ENCODE data around the gene MCEMP1. TPM values are rescaled to one million over a fixed set of nuclear protein-coding genes. Genes with fewer than 3 reads are reported as not detected.
"Not testable (repeated sequence)": the region's sequence is repeated elsewhere in the genome, so short reads cannot be mapped to it uniquely, and the experiment has no call there.

The MCEMP1 gene
- total RNA-seq, 2 experiments from 2014 or later = not detected

DNA sequence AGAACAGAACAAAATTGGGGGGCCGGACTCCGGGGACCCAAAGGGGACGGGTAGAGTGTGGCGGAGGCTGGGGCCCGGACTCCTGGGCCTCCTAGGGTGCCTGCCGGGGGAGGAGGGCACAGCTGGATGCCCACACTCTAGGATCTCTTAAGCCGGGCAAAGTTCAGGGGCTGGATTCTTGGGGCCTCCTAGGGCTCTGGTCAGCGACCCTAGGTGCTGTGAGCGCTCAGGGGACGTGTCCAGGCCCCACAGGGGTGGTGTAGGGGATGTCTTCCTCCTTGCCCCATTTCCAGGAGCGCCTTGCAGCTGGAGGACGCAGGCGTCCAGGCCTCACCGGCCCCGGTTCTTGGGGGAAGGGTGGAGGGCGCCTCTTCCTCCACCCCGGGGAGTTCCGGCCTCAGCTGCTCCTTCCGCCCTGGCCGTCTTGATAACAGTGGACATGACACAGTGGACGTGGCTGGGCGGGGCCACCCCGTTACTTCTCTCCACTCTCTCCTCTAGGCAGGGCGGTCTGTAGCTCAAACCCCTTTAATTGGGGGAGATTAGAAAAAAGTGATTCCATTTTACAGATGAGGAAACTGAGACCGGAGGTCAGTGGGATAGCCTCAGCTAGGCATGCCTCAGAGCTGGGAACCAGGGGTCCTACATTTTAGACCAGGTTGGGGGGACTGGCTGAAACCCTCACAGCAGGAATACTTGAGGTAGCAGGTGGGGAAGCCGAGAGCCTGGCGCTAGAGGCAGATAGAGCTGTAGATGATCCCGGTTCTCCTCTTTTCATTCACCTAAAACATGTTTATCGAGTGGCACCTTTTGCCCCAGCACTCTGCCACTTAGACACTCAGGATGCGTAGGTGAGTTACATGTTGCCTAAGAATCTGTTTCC is 39.3 kb upstream of the MCEMP1 start:
- peak; percentile 33 for DNase-seq
- H3K4me1 Mint-ChIP-seq = peaks cover 37% of the 10 kb centered on the region

DNA sequence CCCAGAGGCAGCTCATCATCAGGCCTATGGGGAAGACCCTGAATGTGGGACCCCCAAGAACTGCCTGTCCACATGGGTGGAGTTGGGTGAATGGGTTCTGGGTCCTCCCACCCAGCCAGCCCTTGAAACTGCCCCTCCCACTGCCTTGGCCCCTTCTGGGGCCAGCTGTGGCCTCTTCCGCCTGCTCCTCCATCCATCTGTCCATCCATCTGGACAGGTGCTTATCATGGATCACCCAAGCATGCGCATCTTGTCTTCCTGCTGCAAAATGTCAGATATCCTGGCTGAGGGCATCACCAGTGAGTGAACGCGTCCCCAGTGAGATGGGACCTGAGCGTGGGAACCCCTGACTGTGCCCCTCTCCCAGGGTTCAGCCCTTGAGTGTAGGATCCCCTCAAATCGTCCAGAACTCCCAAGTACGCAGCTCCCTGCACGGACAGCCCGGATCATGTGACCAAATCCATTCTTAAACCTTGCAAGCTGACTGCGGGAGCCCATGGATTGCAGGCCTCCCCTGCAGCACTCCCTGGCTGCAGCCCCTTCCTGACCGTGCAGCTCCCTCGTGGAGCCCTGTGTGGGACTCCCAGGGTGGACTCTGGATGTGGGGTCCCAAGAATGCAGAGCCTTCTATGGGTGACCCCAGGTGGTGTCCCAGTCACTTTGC is 38.0 kb upstream of the MCEMP1 start:
- peaks cover 37% of the 10 kb centered on the region for H3K4me1 Mint-ChIP-seq
- peaks cover 35% of the 10 kb centered on the region for H3K36me3 Mint-ChIP-seq (ENCODE audit: low read depth)
- no peak overlapping the region for H3K27ac Mint-ChIP-seq
- POLR2A ChIA-PET = interaction anchor here (2.7 kb wide), 1 partner anchor 11 kb away, joined by 35 read pairs; the partner anchor contains the start of genes PET100 and XAB2
- H3K9me3 Mint-ChIP-seq = peaks cover 6% of the 10 kb centered on the region
- no peak for DNase-seq
- H3K4me3 Mint-ChIP-seq = peak overlapping the region; percentile 44
- CTCF ChIA-PET = interaction anchor here (1.8 kb wide), 1 partner anchor 71 kb away, joined by 12 read pairs; no protein-coding TSS in a partner anchor
- H3K27me3 Mint-ChIP-seq = no peaks in the 10 kb centered on the region

More for the DNA sequence above, 39.3 kb upstream of the MCEMP1 start:
- H3K36me3 Mint-ChIP-seq (ENCODE audit: low read depth) = peaks cover 29% of the 10 kb centered on the region
- CTCF ChIA-PET = interaction anchor here (1.3 to 2.4 kb wide), 3 partner anchors 43 to 161 kb away, joined by 3 to 15 read pairs (median 12); partner anchors contain the start of gene TRAPPC5
- peak overlapping the region; percentile 79 for H3K4me3 Mint-ChIP-seq
- POLR2A ChIA-PET = interaction anchor here (0.6 to 2.7 kb wide), 11 partner anchors 9 to 538 kb away, joined by 3 to 35 read pairs (median 4); partner anchors contain the start of genes PET100, TRAPPC5 and XAB2
- H3K27me3 Mint-ChIP-seq = no peaks in the 10 kb centered on the region
- H3K27ac Mint-ChIP-seq = peak overlapping the region; percentile 84
- H3K9me3 Mint-ChIP-seq = peaks cover 6% of the 10 kb centered on the region

DNA sequence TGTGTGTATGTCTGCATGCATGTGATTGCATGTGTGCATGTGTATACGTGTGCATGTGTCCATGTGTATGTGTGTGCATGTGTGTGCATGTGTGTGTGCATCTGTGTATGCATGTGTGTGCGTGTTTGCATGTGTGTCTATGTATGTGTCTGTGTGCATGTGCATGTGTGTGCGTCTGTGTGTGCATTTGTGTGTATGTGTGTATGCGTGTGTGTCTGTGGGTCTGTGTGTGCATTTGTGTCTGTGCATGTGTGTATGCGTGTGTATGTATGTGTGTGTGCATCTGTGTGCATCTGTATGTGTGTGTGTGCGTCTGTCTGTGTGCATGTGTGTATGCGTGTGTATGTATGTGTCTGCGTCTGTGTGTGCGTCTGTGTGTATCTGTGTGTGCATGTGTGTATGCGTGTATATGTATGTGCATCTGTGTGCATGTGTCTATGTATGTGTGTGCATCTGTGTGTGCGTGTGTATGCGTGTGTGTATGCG is 37.0 kb upstream of the MCEMP1 start:
- no peak for DNase-seq
- POLR2A ChIA-PET = no interaction called here
- Mint-ChIP-seq H3K36me3 (ENCODE audit: low read depth) (peaks cover 42% of the 10 kb centered on the region), H3K4me1 (peaks cover 37% of the 10 kb centered on the region), H3K27me3 (no peaks in the 10 kb centered on the region), H3K27ac (no peak overlapping the region), H3K9me3 (peaks cover 6% of the 10 kb centered on the region), H3K4me3 (peak overlapping the region; percentile 24)
- CTCF ChIA-PET = no interaction called here

DNA sequence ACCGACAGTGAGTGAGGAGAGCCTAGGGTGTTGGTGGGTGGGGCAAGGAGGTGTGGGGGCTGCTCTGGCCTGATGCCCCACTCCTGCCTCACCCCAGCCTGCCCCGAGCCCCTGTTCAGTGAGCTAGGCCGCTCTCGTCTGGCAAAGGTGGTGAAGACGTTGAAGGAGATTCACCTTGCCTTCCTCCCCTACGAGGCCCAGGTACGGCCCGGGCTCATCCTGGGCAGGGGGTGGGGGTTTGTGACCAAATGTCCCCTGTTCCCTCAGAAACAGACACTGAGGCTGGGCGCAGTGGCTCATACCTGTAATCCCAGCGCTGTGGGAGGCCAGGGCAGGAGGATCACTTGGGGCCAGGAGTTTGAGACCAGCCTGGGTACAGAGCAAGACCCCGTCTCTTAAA is 36.1 kb upstream of the MCEMP1 start:
- no peak for DNase-seq
- peaks cover 6% of the 10 kb centered on the region for H3K9me3 Mint-ChIP-seq
- H3K4me1 Mint-ChIP-seq = peaks cover 37% of the 10 kb centered on the region
- no peak overlapping the region for H3K27ac Mint-ChIP-seq
- ChIA-PET POLR2A (interaction anchor here (2.7 kb wide), 1 partner anchor 11 kb away, joined by 11 read pairs; the partner anchor contains the start of genes PET100 and XAB2), CTCF (no interaction called here)
- H3K36me3 Mint-ChIP-seq (ENCODE audit: low read depth) = peaks cover 44% of the 10 kb centered on the region
- H3K27me3 Mint-ChIP-seq = no peaks in the 10 kb centered on the region
- no peak overlapping the region for H3K4me3 Mint-ChIP-seq

DNA sequence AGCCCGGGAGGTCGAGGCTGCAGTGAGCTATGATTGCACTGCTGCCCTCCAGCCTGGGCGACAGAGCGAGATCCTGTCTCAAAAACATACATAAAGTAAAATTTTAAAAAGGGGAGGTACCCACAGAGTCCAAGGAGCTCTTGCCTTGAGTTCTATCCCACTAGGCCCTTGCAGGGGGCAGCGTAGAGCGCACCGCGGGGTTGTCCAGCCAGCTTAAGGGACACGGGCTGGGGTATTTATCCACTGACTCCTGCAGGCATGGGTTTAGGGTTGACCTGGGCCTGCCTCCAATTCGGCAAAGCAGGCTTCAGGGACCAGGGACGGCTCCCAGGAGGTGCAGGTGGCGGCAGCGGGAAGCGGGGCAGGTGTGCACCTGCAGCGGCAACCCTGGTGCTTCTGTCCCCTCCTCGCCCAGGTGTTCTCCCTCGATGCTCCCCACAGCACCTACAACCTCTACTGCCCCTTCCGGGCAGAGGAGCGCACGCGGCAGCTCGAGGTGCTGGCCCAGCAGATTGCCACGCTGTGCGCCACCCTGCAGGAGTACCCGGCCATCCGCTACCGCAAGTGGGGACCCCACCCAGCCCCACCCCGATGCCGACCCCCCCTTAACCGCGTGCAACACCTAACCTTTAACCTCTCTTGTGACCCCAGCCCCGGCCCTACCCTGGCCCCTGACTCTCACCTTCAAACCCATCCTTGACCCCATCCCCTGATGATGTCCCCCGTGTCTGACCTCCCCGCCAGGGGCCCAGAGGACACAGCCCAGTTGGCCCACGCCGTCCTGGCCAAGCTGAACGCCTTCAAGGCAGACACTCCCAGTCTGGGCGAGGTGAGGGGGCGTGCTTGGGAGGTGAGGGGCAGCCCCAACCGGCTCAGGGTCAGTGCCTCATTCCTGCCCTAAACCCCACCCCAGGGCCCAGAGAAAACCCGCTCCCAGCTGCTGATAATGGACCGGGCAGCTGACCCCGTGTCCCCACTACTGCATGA is 35.3 kb upstream of the MCEMP1 start:
- no peaks in the 10 kb centered on the region for H3K27me3 Mint-ChIP-seq

DNA sequence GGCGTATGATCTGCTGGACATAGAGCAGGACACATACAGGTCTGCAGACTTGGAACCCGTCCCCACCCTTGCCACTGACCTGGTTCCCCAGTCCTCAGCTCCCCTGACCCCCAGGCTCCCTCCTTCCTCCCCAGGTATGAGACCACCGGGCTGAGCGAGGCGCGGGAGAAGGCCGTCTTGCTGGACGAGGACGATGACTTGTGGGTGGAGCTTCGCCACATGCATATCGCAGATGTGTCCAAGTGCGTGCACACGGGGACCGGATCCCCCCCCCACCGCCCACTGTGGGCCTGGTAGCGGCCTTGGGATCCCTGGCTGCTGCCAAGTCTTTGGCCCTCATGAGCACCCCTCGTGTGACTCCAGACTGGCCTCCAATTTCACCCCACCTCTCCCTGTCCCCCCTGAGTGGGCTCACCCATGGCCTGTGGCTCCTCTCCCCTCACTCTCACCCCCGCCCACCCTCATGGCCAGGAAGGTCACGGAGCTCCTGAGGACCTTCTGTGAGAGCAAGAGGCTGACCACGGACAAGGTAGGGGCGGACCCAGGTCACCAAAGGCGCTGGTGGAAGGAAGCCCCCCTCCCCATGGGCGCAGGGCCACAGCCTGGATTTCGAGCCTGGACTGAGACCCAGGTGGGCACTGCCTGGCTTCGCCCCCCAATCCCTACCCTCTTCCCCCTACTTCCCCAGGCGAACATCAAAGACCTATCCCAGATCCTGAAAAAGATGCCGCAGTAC is 34.4 kb upstream of the MCEMP1 start:
- ChIA-PET POLR2A (interaction anchor here (2.7 kb wide), 1 partner anchor 13 kb away, joined by 11 read pairs; the partner anchor contains the start of genes PET100 and XAB2), CTCF (no interaction called here)
- Mint-ChIP-seq H3K27ac (no peak overlapping the region), H3K4me3 (no peak overlapping the region), H3K27me3 (no peaks in the 10 kb centered on the region), H3K4me1 (peaks cover 27% of the 10 kb centered on the region), H3K36me3 (ENCODE audit: low read depth) (peaks cover 45% of the 10 kb centered on the region), H3K9me3 (peaks cover 6% of the 10 kb centered on the region)
- no peak for DNase-seq

More for the DNA sequence above, 35.3 kb upstream of the MCEMP1 start:
- CTCF ChIA-PET = no interaction called here
- H3K4me1 Mint-ChIP-seq = peaks cover 29% of the 10 kb centered on the region
- peaks cover 6% of the 10 kb centered on the region for H3K9me3 Mint-ChIP-seq
- peaks cover 46% of the 10 kb centered on the region for H3K36me3 Mint-ChIP-seq (ENCODE audit: low read depth)
- no peak overlapping the region for H3K27ac Mint-ChIP-seq
- DNase-seq = no peak
- POLR2A ChIA-PET = interaction anchor here (2.7 kb wide), 1 partner anchor 12 kb away, joined by 11 read pairs; the partner anchor contains the start of genes PET100 and XAB2
- no peak overlapping the region for H3K4me3 Mint-ChIP-seq

DNA sequence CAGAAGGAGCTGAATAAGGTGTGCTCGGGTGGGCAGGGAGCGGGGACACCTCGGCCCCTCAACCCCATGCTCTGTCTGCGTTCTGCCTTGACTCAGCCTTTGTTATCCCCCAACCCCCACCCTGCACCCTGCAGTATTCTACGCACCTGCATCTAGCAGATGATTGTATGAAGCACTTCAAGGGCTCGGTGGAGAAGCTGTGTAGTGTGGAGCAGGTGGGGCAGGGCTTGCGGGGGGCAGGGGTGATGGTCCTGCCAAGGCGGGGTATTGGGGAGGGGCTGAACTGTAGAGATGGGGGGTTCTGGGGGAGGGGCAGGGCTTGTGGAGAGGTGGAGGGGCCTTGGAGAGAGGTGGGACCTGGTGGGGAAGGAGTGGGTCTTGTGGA is 33.9 kb upstream of the MCEMP1 start:
- Mint-ChIP-seq H3K36me3 (ENCODE audit: low read depth) (peaks cover 42% of the 10 kb centered on the region), H3K4me1 (peaks cover 21% of the 10 kb centered on the region), H3K4me3 (no peak overlapping the region), H3K27me3 (no peaks in the 10 kb centered on the region), H3K27ac (no peak overlapping the region), H3K9me3 (peaks cover 6% of the 10 kb centered on the region)
- no peak for DNase-seq
- ChIA-PET CTCF (no interaction called here), POLR2A (interaction anchor here (2.7 kb wide), 1 partner anchor 13 kb away, joined by 11 read pairs; the partner anchor contains the start of genes PET100 and XAB2)

DNA sequence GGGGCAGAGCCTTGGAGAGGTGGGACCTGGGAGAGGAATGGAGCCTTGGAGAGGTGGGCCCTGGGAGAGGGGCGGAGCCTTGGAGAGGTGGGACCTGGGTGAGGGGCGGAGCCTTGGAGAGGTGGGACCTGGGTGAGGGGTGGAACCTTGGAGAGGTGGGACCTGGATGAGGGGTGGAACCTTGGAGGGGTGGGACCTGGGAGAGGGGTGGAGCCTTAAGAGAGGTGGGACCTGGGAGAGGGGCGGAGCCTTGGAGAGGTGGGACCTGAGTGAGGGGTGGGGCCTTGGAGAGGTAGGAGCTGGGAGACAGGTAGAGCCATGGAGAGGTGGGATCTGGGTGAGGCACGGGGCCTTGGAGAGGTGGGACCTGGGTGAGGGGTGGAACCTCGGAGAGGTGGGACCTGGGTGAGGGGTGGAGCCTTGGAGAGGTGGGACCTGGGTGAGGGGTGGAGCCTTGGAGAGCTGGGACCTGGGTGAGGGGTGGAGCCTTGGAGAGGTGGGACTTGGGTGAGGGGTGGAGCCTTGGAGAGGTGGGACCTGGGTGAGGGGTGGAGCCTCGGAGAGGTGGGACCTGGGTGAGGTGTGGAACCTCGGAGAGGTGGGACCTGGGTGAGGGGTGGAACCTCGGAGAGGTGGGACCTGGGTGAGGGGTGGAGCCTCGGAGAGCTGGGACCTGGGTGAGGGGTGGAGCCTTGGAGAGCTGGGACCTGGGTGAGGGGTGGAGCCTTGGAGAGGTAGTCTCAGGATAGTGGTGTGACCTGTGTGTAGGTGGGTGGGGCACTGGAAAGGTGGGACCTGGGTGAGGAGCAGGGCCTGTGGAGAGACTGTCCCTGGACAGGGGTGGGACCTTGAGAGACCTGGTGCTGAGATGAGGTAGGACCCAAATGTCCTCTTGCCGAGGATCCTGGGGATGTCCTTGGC is 33.0 kb upstream of the MCEMP1 start:
- Mint-ChIP-seq H3K36me3 (ENCODE audit: low read depth) (peaks cover 37% of the 10 kb centered on the region), H3K4me1 (peaks cover 13% of the 10 kb centered on the region)
- POLR2A ChIA-PET = interaction anchor here (1.2 to 1.8 kb wide), 2 partner anchors 14 to 225 kb away, joined by 3 to 8 read pairs; partner anchors contain the start of genes PET100 and XAB2
- peak; percentile 31 for DNase-seq
- H3K27me3 Mint-ChIP-seq, H3K4me3 Mint-ChIP-seq, H3K27ac Mint-ChIP-seq, CTCF ChIA-PET, H3K9me3 Mint-ChIP-seq: not testable (repeated sequence)

DNA sequence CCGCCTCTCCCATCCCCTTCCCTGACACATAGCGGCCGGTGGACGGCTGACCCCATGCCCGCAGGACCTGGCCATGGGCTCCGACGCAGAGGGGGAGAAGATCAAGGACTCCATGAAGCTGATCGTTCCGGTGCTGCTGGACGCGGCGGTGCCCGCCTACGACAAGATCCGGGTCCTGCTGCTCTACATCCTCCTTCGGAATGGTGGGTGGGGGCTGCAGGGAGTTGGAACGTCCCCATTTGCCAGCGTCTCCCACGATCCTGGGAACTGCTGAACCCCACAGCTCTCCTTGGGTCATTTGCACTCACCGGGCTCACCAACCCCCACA is 32.4 kb upstream of the MCEMP1 start:
- peaks cover 9% of the 10 kb centered on the region for H3K4me1 Mint-ChIP-seq
- no peak overlapping the region for H3K4me3 Mint-ChIP-seq
- CTCF ChIA-PET = no interaction called here
- no peak for DNase-seq
- H3K27me3 Mint-ChIP-seq = no peaks in the 10 kb centered on the region
- H3K36me3 Mint-ChIP-seq (ENCODE audit: low read depth) = peaks cover 31% of the 10 kb centered on the region
- peaks cover 5% of the 10 kb centered on the region for H3K9me3 Mint-ChIP-seq
- no peak overlapping the region for H3K27ac Mint-ChIP-seq
- POLR2A ChIA-PET = interaction anchor here (1.2 to 1.8 kb wide), 2 partner anchors 15 to 225 kb away, joined by 3 to 8 read pairs; partner anchors contain the start of genes PET100 and XAB2

DNA sequence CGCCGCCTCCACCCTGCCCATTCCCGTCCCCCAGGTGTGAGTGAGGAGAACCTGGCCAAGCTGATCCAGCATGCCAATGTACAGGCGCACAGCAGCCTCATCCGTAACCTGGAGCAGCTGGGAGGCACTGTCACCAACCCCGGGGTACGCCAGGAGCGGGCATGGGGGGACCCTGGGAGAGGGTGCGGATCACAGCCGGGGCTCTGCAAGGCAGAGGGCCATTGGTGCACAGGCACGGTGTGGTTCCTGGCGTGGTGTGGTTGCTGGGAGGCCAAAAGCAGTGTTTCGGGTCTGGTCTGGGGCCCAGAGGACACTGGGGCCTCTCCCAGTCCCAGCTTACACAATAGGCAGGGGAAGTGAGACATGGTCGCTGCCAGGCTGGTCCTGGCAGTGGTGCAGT is 31.7 kb upstream of the MCEMP1 start:
- Mint-ChIP-seq H3K27ac (no peak overlapping the region), H3K4me3 (no peak overlapping the region), H3K4me1 (peaks cover 2% of the 10 kb centered on the region), H3K36me3 (ENCODE audit: low read depth) (peaks cover 24% of the 10 kb centered on the region), H3K27me3 (no peaks in the 10 kb centered on the region), H3K9me3 (no peaks in the 10 kb centered on the region)
- CTCF ChIA-PET = no interaction called here
- DNase-seq = no peak
- POLR2A ChIA-PET = interaction anchor here (1.8 kb wide), 1 partner anchor 15 kb away, joined by 8 read pairs; the partner anchor contains the start of genes PET100 and XAB2
